SW 1271 (cell line): Measurements from ENCODE around the gene ANTXR1.

ENCODE experiments used
- DNase-seq, 2 experiments: peaks; one replicate each; lab custom pipeline; 2025; lab: John Stamatoyannopoulos, UW

The ANTXR1 gene

GRCh38 chr2:69097148-69097610 is 84.2 kb downstream of the ANTXR1 start:
- no peak for DNase-seq

- DNase-seq, result no peak
These were observed 85.1 kb downstream of the ANTXR1 start for GRCh38 chr2:69097891-69098655.

GRCh38 chr2:69099541-69099940 is 86.6 kb downstream of the ANTXR1 start:
- no peak for DNase-seq

GRCh38 chr2:69100220-69100723 is 87.3 kb downstream of the ANTXR1 start:
- DNase-seq, result no peak

GRCh38 chr2:69102041-69102593 is 89.1 kb downstream of the ANTXR1 start:
- no peak for DNase-seq

GRCh38 chr2:69103419-69103818 is 90.4 kb downstream of the ANTXR1 start:
- DNase-seq, result no peak

GRCh38 chr2:69104261-69104660 is 91.3 kb downstream of the ANTXR1 start:
- no peak for DNase-seq

GRCh38 chr2:69109255-69109654 is 96.3 kb downstream of the ANTXR1 start:
- no peak for DNase-seq

- DNase-seq, result no peak
These were observed 98.1 kb downstream of the ANTXR1 start for GRCh38 chr2:69111076-69111475.

GRCh38 chr2:69113627-69114026 is 100.6 kb downstream of the ANTXR1 start:
- no peak for DNase-seq

- DNase-seq, result no peak
These were observed 101.6 kb downstream of the ANTXR1 start for GRCh38 chr2:69114534-69114933.

GRCh38 chr2:69116438-69116837 is 103.5 kb downstream of the ANTXR1 start:
- no peak for DNase-seq

- DNase-seq, result no peak
These were observed 105.6 kb downstream of the ANTXR1 start for GRCh38 chr2:69118609-69119008.

- DNase-seq, result no peak
These were observed 106.3 kb downstream of the ANTXR1 start for GRCh38 chr2:69119104-69119894.

- DNase-seq, result no peak
These were observed 109.3 kb downstream of the ANTXR1 start for GRCh38 chr2:69122271-69122670.

- no peak for DNase-seq
These were observed 110.2 kb downstream of the ANTXR1 start for GRCh38 chr2:69123182-69123581.

GRCh38 chr2:69124343-69124742 is 111.4 kb downstream of the ANTXR1 start:
- no peak for DNase-seq

GRCh38 chr2:69125816-69126215 is 112.8 kb downstream of the ANTXR1 start:
- DNase-seq, result no peak

- DNase-seq, result no peak
These were observed 113.4 kb downstream of the ANTXR1 start for GRCh38 chr2:69126341-69126740.

GRCh38 chr2:69131452-69131851 is 118.5 kb downstream of the ANTXR1 start:
- no peak for DNase-seq

GRCh38 chr2:69131983-69132675 is 119.2 kb downstream of the ANTXR1 start:
- DNase-seq, result no peak

GRCh38 chr2:69132960-69133590 is 120.1 kb downstream of the ANTXR1 start:
- DNase-seq, result no peak
